Measurements from ENCODE around the gene MFSD6. TPM values are rescaled to one million over a fixed set of nuclear protein-coding genes. Genes with fewer than 3 reads are reported as not detected.

MFSD6 gene
- total and polyA plus RNA-seq, 2 donors (not counting 1 experiment from before 2014, with no cell fraction given): 31.4 to 50.8 TPM

GRCh38 chr2:190443055-190443454, 34.9 kb downstream of the MFSD6 start:
- no peak for DNase-seq (ENCODE audit: low read depth in 2 of 2)
- no peak overlapping the region for H3K9ac ChIP-seq (ENCODE audit: insufficient read depth, low read length)
- H3K4me3 ChIP-seq (replicated peaks in 1 of 4; ENCODE audit: control extremely low read depth in 1 of 4, insufficient read depth in 1 of 4, low read depth in 3 of 4, low read length in 4 of 4): no peak overlapping the region
- no peaks in the 10 kb centered on the region for H3K79me2 ChIP-seq (ENCODE audit: control insufficient read depth, insufficient read depth, low read length)
- no peaks in the 10 kb centered on the region for H3K36me3 ChIP-seq (ENCODE audit: control insufficient read depth, insufficient read depth, low read length)
- TF ChIP-seq CTCF (conservative IDR thresholded peaks at IDR 0.05 in 1 of 2, IDR thresholded peaks at IDR 0.05 in 1 of 2; ENCODE audit: low read depth in 1 of 2, low read length in 2 of 2): no peak
- no peak for TF ChIP-seq EZH2 (IDR thresholded peaks at IDR 0.05; ENCODE audit: low read length, missing control alignments)
- H3K4me1 ChIP-seq (ENCODE audit: control insufficient read depth, extremely low read depth, insufficient read depth, low read length): no peaks in the 10 kb centered on the region
- H3K27me3 ChIP-seq (ENCODE audit: control insufficient read depth, insufficient read depth, low read length): no peaks in the 10 kb centered on the region
- H4K20me1 ChIP-seq (ENCODE audit: control insufficient read depth, extremely low read depth, insufficient read depth, low read length): no peaks in the 10 kb centered on the region
- no peaks in the 10 kb centered on the region for H3K9me3 ChIP-seq (ENCODE audit: control insufficient read depth, insufficient read depth, low read depth, low read length)
- no peak overlapping the region for H2AFZ ChIP-seq (ENCODE audit: low read length)
- H3K27ac ChIP-seq (ENCODE audit: insufficient read depth, low read length): no peak overlapping the region
- H3K4me2 ChIP-seq (ENCODE audit: extremely low read depth, insufficient read depth, low read length): no peak overlapping the region

GRCh38 chr2:190443778-190444481, 35.8 kb downstream of the MFSD6 start:
- DNase-seq (ENCODE audit: low read depth in 2 of 2): peak; percentile 50 to 56
- Histone ChIP-seq H3K9ac (ENCODE audit: insufficient read depth, low read length) (no peak overlapping the region), H2AFZ (ENCODE audit: low read length) (no peak overlapping the region), H3K4me3 (replicated peaks in 1 of 4; ENCODE audit: control extremely low read depth in 1 of 4, insufficient read depth in 1 of 4, low read depth in 3 of 4, low read length in 4 of 4) (no peak overlapping the region), H3K4me2 (ENCODE audit: extremely low read depth, insufficient read depth, low read length) (no peak overlapping the region), H3K79me2 (ENCODE audit: control insufficient read depth, insufficient read depth, low read length) (no peaks in the 10 kb centered on the region), H3K36me3 (ENCODE audit: control insufficient read depth, insufficient read depth, low read length) (no peaks in the 10 kb centered on the region), H3K27me3 (ENCODE audit: control insufficient read depth, insufficient read depth, low read length) (no peaks in the 10 kb centered on the region), H4K20me1 (ENCODE audit: control insufficient read depth, extremely low read depth, insufficient read depth, low read length) (no peaks in the 10 kb centered on the region), H3K27ac (ENCODE audit: insufficient read depth, low read length) (no peak overlapping the region), H3K4me1 (ENCODE audit: control insufficient read depth, extremely low read depth, insufficient read depth, low read length) (no peaks in the 10 kb centered on the region), H3K9me3 (ENCODE audit: control insufficient read depth, insufficient read depth, low read depth, low read length) (no peaks in the 10 kb centered on the region)
- TF ChIP-seq EZH2 (IDR thresholded peaks at IDR 0.05; ENCODE audit: low read length, missing control alignments): no peak
- no peak for TF ChIP-seq CTCF (conservative IDR thresholded peaks at IDR 0.05 in 1 of 2, IDR thresholded peaks at IDR 0.05 in 1 of 2; ENCODE audit: low read depth in 1 of 2, low read length in 2 of 2)

- H2AFZ ChIP-seq (ENCODE audit: low read length): no peak overlapping the region
- no peak overlapping the region for H3K9ac ChIP-seq (ENCODE audit: insufficient read depth, low read length)
- no peaks in the 10 kb centered on the region for H3K36me3 ChIP-seq (ENCODE audit: control insufficient read depth, insufficient read depth, low read length)
- H3K4me1 ChIP-seq (ENCODE audit: control insufficient read depth, extremely low read depth, insufficient read depth, low read length): no peaks in the 10 kb centered on the region
- no peak overlapping the region for H3K4me3 ChIP-seq (replicated peaks in 1 of 4; ENCODE audit: control extremely low read depth in 1 of 4, insufficient read depth in 1 of 4, low read depth in 3 of 4, low read length in 4 of 4)
- no peaks in the 10 kb centered on the region for H4K20me1 ChIP-seq (ENCODE audit: control insufficient read depth, extremely low read depth, insufficient read depth, low read length)
- no peaks in the 10 kb centered on the region for H3K27me3 ChIP-seq (ENCODE audit: control insufficient read depth, insufficient read depth, low read length)
- H3K4me2 ChIP-seq (ENCODE audit: extremely low read depth, insufficient read depth, low read length): no peak overlapping the region
- no peak overlapping the region for H3K27ac ChIP-seq (ENCODE audit: insufficient read depth, low read length)
- no peaks in the 10 kb centered on the region for H3K9me3 ChIP-seq (ENCODE audit: control insufficient read depth, insufficient read depth, low read depth, low read length)
- no peaks in the 10 kb centered on the region for H3K79me2 ChIP-seq (ENCODE audit: control insufficient read depth, insufficient read depth, low read length)
- TF ChIP-seq CTCF (conservative IDR thresholded peaks at IDR 0.05 in 1 of 2, IDR thresholded peaks at IDR 0.05 in 1 of 2; ENCODE audit: low read depth in 1 of 2, low read length in 2 of 2) (no peak), EZH2 (IDR thresholded peaks at IDR 0.05; ENCODE audit: low read length, missing control alignments) (no peak)
- no peak for DNase-seq (ENCODE audit: low read depth in 2 of 2)
These were observed 36.8 kb downstream of the MFSD6 start for GRCh38 chr2:190444976-190445375.
